ENCODE results near the gene ONECUT2.
A peak's percentile ranks its signal among the peaks of the same experiment; 100 is the strongest.
"Not testable (repeated sequence)": the region's sequence is repeated elsewhere in the genome, so short reads cannot be mapped to it uniquely, and the experiment has no call there.

The ONECUT2 gene

DNA sequence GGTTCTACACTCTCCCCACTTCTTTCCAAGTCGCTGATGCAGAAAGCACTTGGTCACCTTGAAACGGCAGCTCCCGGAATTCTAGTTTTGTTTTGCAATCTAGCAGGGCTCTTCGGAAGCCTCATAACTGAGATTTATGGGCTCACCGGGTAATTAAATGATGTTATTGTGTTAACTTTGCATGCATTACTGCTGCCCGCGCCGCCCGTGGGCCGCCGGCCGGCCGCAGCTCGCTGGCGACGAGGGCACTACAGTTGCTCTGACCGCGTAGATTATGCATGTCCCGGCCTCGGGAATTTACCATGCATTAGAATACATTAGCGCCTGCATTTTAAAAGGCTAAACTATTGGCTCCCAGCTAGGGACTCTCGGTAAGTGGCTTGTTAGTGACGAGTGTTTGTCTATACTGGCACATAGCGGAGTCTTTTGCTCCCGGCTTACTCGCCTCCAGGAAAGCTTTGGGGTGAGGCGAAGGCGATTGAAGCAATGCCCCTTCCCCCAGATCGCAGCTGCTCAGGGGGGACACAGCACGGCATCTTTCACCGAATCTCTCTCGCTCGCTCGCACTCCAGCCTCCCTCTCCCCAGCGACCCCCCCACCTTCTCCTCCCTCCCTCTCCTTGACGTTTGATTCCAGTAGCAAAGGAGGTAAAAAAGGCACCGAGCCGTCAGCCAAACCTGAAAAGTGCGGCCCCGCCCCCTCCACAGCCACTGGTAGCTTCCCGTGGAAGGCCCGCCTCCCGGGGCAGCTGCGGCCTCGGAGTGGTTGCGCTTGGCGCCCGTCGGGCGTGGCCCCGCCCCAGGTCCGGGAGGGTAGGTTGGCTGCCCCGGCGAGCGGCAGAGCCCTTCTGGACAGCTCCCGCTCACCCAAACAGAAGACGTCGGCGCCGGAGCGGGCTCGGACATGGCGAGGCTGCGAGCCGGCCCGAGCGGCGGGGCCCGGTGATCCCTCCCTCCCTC lies at the start of gene ONECUT2:
Gene ONECUT2 (plus strand): TSS at position 839 of the 959 bp plus-strand sequence. CDS start 343 bp downstream, outside the sequence.
- DNase-seq = peak; percentile 65
- CTCF ChIA-PET = interaction anchor here (1.1 kb wide), 1 partner anchor 127 kb away, joined by 4 read pairs; no protein-coding TSS in a partner anchor
- Mint-ChIP-seq H3K27me3 (peaks cover 96% of the 10 kb centered on the region), H3K27ac (peak within 1 kb of the TSS; percentile 71), H3K4me3 (peak within 1 kb of the TSS; percentile 44), H3K9me3 (no peaks in the 10 kb centered on the region), H3K4me1 (peaks cover 27% of the 10 kb centered on the region), H3K36me3 (peaks cover 12% of the 10 kb centered on the region)

DNA sequence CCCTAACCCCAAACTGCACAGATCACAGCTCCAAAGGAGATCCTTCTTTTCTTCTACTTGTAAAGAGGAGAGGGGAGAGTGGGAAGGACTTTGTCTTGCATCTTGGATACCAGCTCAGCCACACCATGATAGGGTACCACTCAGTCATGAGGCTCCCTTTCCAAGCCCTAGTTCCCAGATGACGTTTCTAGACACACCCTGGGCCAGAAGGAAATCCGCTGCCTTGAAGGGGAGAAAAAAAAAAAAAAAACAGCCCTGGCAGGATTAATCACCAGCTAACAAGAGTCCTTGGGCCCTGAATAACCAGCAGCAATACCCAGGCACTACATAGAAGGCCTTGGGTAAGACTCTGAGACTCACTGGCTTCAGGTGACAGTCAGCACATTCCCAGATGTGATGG lies 45.9 kb upstream of the ONECUT2 start:
- Mint-ChIP-seq H3K4me1 (no peaks in the 10 kb centered on the region), H3K27ac (no peak overlapping the region), H3K36me3 (no peaks in the 10 kb centered on the region), H3K27me3 (no peaks in the 10 kb centered on the region), H3K4me3 (no peak overlapping the region), H3K9me3 (no peaks in the 10 kb centered on the region)
- DNase-seq = no peak
- CTCF ChIA-PET = no interaction called here

DNA sequence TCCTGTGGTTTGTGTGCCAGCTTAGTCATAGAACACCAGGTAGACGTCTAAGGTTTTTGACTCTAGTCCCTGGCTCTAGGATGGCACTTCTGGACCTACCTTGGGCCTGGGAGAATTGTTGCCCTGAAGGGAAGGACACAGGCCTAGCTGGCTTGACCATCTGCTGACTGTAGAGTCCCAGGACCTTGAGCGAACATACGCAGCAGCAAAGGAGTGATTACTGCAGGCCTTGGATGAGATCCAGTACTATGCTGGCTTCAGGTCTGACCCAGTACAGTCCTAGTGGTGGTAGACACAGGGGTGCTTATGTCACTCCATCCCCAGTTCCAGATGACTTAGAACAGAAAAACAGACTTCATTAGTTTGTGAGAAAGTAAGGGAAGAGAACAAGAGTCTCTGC lies 45.1 kb upstream of the ONECUT2 start:
- CTCF ChIA-PET = no interaction called here
- Mint-ChIP-seq H3K27me3 (no peaks in the 10 kb centered on the region), H3K4me1 (no peaks in the 10 kb centered on the region), H3K27ac (no peak overlapping the region), H3K4me3 (no peak overlapping the region), H3K36me3 (no peaks in the 10 kb centered on the region), H3K9me3 (no peaks in the 10 kb centered on the region)
- no peak for DNase-seq

DNA sequence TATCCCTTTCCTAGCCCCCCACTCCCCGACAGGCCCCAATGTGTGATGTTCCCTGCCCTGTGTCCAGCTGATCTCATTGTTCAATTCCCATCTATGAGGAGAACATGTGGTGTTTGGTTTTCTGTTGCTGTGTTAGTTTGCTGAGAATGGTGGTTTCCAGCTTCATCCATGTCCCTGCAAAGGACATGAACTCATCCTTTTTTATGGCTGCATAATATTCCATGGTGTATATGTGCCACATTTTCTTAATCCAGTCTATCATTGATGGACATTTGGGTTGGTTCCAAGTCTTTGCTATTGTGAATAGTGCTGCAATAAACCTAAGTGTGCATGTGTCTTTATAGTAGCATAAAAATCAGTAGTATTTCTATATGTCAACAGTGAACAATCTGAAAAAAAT lies 40.4 kb upstream of the ONECUT2 start:
- H3K4me3 Mint-ChIP-seq, H3K4me1 Mint-ChIP-seq, DNase-seq, H3K27ac Mint-ChIP-seq, H3K36me3 Mint-ChIP-seq, H3K27me3 Mint-ChIP-seq, H3K9me3 Mint-ChIP-seq, CTCF ChIA-PET: not testable (repeated sequence)

DNA sequence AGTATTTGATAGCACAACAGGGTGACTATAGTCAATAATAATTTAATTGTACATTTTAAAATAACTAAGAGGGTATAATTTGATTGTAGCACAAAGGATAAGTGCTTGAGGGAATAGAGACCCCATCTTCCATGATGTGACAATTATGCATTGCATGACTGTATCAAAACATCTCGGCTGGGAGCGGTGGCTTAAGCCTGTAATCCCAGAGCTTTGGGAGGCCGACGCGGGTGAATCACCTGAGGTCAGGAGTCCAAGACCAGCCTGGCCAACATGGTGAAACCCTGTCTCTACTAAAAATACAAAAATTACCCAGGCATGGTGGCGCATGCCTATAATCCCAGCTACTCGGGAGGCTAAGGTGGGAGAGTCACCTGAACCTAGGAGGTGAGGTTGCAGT lies 38.3 kb upstream of the ONECUT2 start:
- H3K4me3 Mint-ChIP-seq, H3K9me3 Mint-ChIP-seq, H3K27ac Mint-ChIP-seq, H3K36me3 Mint-ChIP-seq, H3K27me3 Mint-ChIP-seq, CTCF ChIA-PET, H3K4me1 Mint-ChIP-seq, DNase-seq: not testable (repeated sequence)

DNA sequence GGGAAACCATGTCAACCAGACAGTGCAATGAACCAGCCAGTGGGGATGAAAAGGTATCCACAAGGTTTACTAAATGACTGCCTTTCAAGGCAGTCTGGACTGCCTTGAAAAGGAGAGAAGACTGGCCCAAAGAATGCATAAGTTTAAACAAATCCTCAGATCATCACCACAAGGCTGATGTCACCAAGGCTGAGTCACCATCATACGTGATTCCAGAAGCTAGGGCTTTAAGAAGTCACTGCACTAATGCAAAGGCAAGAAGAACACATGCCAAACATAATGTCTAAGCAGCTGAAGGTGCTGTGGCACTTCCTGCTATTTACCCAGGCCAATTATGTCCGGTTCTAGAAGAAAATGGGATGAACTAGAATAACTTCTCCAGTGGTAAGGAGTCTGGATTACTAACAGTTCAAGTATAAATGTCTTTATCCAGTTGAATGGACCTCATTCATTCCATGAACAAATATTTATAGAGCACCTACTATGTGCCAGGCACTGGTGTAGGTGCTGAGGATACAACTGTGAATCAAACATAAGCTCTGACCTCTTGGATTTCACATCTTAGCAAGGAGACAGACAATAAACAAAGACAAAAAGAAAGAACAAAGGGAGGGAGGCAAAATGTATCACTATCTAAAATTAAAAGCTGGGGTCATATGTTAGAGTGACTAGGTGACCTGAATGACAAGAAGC lies 37.6 kb upstream of the ONECUT2 start:
- H3K27ac Mint-ChIP-seq = no peak overlapping the region
- DNase-seq = no peak
- H3K4me1 Mint-ChIP-seq = no peaks in the 10 kb centered on the region
- no peaks in the 10 kb centered on the region for H3K36me3 Mint-ChIP-seq
- peaks cover 4% of the 10 kb centered on the region for H3K9me3 Mint-ChIP-seq
- no peaks in the 10 kb centered on the region for H3K27me3 Mint-ChIP-seq
- H3K4me3 Mint-ChIP-seq = no peak overlapping the region
- CTCF ChIA-PET = interaction anchor here (0.7 kb wide), 1 partner anchor 143 kb away, joined by 3 read pairs; no protein-coding TSS in a partner anchor

DNA sequence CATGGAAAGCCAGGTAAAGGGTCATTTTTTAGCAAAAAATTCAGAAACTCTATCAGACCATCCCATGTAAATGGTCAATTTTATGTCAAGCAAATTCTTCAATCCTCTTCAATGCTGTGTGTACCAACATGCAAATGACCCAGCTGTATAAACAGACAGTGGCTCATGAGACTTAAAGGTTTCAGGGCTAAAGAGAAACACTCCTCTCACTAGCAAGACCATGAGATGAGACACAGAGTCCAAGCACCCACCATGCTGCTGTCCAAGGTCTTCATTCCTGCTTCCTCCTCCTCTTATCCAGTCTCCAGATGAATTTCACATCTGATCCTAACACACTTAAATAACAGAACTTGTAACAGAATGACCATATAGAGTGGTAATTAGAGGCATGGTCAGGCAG lies 30.8 kb upstream of the ONECUT2 start:
- CTCF ChIA-PET = no interaction called here
- Mint-ChIP-seq H3K27me3 (no peaks in the 10 kb centered on the region), H3K9me3 (no peaks in the 10 kb centered on the region), H3K36me3 (no peaks in the 10 kb centered on the region), H3K4me3 (no peak overlapping the region), H3K4me1 (no peaks in the 10 kb centered on the region), H3K27ac (no peak overlapping the region)
- no peak for DNase-seq

DNA sequence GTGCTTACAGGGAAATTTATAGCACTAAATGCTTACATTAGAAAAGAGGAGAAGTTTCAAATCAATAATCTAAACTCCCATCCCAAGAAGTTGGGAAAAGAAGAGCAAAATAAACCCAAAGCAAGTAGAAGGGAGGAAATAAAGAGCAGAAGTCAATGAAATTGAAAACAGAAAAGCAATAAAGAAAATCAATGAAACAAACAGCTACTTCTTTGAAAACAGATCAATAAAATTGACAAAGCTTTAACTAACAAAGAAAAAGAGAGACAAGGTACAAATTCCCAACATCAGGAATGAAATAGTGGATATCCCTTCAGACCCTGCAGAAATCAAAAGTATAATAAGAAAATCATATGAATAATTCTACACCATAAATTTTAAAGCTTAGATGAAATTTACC lies 25.5 kb upstream of the ONECUT2 start:
- no peaks in the 10 kb centered on the region for H3K36me3 Mint-ChIP-seq
- CTCF ChIA-PET = no interaction called here
- H3K4me1 Mint-ChIP-seq = no peaks in the 10 kb centered on the region
- no peak overlapping the region for H3K27ac Mint-ChIP-seq
- DNase-seq = no peak
- H3K9me3 Mint-ChIP-seq = no peaks in the 10 kb centered on the region
- no peaks in the 10 kb centered on the region for H3K27me3 Mint-ChIP-seq
- H3K4me3 Mint-ChIP-seq = no peak overlapping the region

DNA sequence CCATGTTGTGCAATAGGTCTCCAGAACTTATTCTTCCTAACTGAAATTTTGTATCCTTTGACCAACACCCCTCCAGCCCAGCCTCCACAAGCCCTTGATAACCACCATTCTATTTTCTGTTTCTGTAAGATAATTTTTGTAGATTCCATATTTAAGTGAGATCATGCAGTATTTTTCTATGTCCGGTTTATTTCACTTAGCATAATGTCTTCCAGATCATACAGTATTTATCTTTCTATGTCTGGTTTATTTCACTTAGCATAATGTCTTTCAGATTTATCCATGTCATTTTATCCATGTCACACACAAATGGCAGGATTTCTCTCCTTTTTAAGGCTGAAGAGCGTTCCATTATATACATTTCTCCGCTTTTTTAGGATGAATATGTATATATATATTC lies 24.4 kb upstream of the ONECUT2 start:
- H3K27me3 Mint-ChIP-seq = no peaks in the 10 kb centered on the region
- CTCF ChIA-PET = no interaction called here
- H3K36me3 Mint-ChIP-seq = no peaks in the 10 kb centered on the region
- H3K9me3 Mint-ChIP-seq = no peaks in the 10 kb centered on the region
- H3K4me1 Mint-ChIP-seq = no peaks in the 10 kb centered on the region
- H3K27ac Mint-ChIP-seq = no peak overlapping the region
- no peak overlapping the region for H3K4me3 Mint-ChIP-seq
- DNase-seq = no peak

DNA sequence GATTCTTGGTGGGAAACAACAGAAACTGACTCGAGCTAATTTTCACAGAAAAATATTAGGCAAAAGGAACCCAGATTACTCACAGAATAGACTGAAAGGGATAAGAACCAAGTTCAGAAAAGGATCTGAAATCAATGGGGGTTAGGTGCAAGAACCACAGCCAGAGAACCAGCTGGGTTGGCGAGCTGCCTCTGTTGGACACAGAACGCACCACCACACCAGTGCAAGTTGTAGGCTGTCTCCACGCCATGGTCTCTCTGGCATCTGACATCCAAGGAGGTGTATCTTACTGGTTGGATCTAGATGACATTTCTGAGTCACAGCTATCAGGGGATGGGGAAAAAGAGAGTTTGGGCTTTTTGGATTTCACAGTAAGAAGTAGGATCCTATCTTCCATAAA lies 18.6 kb upstream of the ONECUT2 start:
- Mint-ChIP-seq H3K36me3 (no peaks in the 10 kb centered on the region), H3K9me3 (no peaks in the 10 kb centered on the region), H3K4me3 (no peak overlapping the region), H3K27me3 (no peaks in the 10 kb centered on the region), H3K4me1 (no peaks in the 10 kb centered on the region), H3K27ac (no peak overlapping the region)
- CTCF ChIA-PET = no interaction called here
- no peak for DNase-seq

DNA sequence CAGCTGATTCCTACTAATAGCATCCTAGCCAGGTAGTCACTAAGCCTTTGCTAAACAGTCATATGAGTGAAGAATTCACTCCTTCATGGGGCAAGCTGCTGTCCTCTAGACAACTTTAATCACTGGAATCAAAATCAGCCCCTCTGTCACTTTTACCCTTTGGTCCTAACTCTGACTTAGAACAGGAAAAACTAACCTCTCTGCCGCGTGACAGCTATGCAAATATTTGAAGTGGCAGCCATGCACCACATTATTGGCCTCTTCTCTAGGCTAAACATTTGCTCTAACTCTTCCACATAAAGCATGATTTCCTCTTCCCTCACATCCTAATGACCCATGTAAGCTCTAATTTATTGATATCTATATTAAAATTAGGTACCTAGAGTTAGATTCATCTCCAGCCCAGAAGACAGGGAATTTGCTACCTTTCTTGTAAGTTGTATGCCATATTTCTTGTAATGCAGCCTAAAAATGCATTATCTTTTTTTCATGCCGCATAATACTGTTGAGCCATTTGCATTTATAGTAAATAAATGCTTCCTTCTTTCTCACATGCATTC lies 12.8 kb upstream of the ONECUT2 start:
- H3K27me3 Mint-ChIP-seq = peaks cover 23% of the 10 kb centered on the region
- CTCF ChIA-PET = no interaction called here
- no peak for DNase-seq

DNA sequence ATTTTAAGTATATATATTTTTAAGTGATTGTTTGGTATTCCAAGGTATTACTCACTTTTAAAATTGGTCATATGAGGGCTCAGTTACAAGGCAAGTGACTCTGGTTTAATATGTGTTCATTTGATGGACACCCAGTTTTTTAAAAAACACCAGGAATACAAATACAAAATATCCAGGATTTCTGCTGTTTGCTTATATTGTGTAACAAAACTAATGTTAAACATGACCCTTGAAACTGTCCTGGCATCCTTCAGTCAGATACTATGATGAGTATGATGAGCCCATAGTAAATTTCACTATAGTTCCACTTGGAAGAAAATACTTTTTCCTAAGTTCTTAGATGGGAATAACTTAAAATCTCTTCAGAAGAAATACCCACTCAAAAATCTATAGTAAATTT lies 11.4 kb upstream of the ONECUT2 start:
- H3K4me1 Mint-ChIP-seq = no peaks in the 10 kb centered on the region
- H3K9me3 Mint-ChIP-seq = no peaks in the 10 kb centered on the region
- H3K27ac Mint-ChIP-seq = no peak overlapping the region
- H3K27me3 Mint-ChIP-seq = peaks cover 37% of the 10 kb centered on the region
- no peaks in the 10 kb centered on the region for H3K36me3 Mint-ChIP-seq
- H3K4me3 Mint-ChIP-seq = no peak overlapping the region
- DNase-seq = no peak
- CTCF ChIA-PET = no interaction called here

More for the DNA sequence above, 12.8 kb upstream of the ONECUT2 start:
- Mint-ChIP-seq H3K4me3 (no peak overlapping the region), H3K9me3 (no peaks in the 10 kb centered on the region), H3K36me3 (no peaks in the 10 kb centered on the region), H3K4me1 (no peaks in the 10 kb centered on the region), H3K27ac (no peak overlapping the region)

DNA sequence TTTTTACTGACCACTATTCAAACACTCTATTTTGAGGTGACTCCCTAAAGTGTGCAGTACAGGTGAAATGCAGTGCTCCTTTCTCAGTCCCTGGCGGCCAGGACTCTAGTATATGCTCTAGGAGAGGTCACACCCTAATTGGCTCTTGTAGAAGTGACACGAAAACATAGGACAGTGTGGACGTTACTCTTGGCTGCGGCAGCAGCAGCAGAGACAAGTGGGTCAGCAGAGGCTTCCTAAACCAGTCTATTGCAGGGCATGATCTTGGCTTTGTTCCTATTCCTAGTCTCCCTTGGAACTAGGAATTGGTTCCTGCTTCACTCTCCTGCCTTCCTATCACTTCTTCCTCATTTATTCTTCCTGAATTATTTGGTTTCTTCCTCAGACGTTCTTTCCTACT lies 10.1 kb upstream of the ONECUT2 start:
- CTCF ChIA-PET = no interaction called here
- Mint-ChIP-seq H3K27me3 (peaks cover 50% of the 10 kb centered on the region), H3K4me1 (peaks cover 6% of the 10 kb centered on the region), H3K9me3 (no peaks in the 10 kb centered on the region), H3K36me3 (peaks cover 5% of the 10 kb centered on the region), H3K4me3 (no peak overlapping the region), H3K27ac (no peak overlapping the region)
- no peak for DNase-seq

DNA sequence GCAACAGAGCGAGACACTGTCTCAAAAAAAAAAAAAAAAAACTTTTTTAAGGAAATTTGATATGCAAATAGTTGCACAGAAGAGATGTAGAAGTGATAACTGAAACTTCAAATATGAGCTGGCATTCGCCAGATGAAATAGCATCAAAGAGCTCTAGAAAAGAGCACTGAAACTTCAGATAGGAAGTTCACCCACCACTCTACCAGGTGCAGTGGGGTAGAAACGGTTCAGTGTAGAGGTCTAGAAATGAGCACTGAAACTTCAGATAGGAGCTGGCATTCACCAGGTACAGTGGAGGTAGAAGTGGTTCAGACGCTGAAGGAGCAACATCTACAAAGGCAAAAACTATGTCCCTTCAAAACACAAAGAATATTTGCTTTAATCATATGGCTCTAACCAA lies 9.0 kb upstream of the ONECUT2 start:
- H3K36me3 Mint-ChIP-seq = peaks cover 5% of the 10 kb centered on the region
- no peak overlapping the region for H3K27ac Mint-ChIP-seq
- peaks cover 6% of the 10 kb centered on the region for H3K4me1 Mint-ChIP-seq
- DNase-seq = no peak
- peaks cover 61% of the 10 kb centered on the region for H3K27me3 Mint-ChIP-seq
- H3K9me3 Mint-ChIP-seq = no peaks in the 10 kb centered on the region
- no peak overlapping the region for H3K4me3 Mint-ChIP-seq
- CTCF ChIA-PET = no interaction called here

All from activated naive CD4-positive, alpha-beta T cell treated with anti-CD3 and anti-CD28 coated beads, Interleukin-2, amount 10 ng/mL, durations not matched to agents 7 days and 5 days (primary cell).